GM18870 (cell line): ENCODE measurements around the gene AGPS.
"Not testable (repeated sequence)": the region's sequence is repeated elsewhere in the genome, so short reads cannot be mapped to it uniquely, and the experiment has no call there.

Experiments used
- ATAC-seq: cut with Tn5 transposase; IDR thresholded peaks from one replicate; pipeline ENCODE4 v1.9.1; 2021; ENCODE audit warnings: moderate library complexity; ENCODE audit not compliant: unreplicated experiment

AGPS gene

DNA sequence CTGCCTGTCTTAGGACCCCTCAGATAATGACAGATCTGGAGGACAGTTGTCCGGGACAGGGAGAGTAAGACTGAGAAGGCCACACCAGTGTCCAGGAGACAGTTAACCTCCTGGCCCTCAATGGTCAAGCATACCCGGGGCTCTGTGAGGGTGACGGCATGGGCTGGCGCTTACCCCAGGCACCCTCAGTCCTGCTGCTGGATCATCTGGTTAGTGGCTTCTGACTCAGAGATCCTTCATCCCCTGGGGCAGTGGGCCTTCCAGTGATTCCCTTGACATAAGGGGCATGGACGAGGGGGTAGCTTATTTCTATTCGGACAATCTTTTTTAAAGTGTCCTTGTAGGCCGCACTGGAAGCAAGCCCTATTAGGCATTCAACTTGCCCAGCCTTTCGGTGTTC, 18.1 kb downstream of the AGPS start:
- ATAC-seq = not testable (repeated sequence)

DNA sequence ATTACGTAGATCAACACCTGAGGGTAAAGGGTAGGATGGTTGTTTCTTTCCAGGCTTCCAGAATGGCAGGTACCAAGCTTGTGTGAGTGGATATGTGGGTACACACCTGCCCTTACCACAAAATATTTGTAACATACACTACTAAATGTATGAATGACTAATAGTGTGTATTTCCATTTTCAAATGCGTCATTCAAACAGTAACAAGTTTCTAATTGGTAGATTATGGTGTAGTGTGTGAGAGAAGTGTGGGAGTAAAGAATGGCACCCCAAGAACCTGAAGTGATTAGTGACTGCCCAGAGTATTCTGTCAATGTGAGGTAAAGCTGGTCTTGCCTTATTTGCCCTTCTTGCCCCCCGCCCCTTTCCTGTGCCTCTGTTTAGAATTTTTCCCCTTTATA, 21.1 kb downstream of the AGPS start:
- ATAC-seq = no peak

DNA sequence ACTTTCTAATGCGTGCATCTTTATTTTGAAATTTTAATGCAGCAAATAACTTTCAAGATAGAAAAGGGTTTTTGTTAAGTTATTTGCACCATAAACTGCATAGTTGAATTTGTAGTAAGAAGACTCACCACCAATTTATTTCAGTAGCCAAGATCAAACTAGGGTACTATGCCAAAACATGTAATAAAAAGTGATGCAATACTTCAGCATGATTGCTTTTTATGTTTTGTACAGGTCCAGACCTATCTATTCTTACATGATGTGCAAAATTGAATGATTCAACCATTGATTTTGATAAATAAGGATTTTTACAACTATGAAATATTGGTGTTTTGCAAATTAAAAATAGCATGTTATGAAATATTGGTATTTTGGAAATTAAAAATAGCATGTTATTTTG, 26.7 kb downstream of the AGPS start:
- no peak for ATAC-seq

- ATAC-seq = no peak
Observed at GRCh38 chr2:177422271-177422670, 29.7 kb downstream of the AGPS start.

DNA sequence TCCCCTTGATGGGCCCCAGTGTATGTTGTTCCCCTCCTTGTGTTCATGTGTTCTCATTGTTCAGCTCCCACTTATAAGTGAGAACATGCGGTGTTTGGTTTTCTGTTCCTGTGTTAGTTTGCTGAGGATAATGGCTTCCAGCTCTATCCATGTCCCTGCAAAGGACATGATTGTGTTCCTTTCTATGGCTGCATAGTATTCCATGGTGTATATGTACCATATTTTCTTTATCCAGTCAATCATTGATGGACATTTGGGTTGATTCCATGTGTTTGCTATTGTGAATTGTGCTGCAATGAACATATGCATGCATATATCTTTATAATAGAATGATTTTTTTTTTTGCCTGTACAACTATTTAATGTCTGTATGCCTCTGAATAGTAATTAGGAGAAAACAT, 31.5 kb downstream of the AGPS start:
- not testable (repeated sequence) for ATAC-seq

DNA sequence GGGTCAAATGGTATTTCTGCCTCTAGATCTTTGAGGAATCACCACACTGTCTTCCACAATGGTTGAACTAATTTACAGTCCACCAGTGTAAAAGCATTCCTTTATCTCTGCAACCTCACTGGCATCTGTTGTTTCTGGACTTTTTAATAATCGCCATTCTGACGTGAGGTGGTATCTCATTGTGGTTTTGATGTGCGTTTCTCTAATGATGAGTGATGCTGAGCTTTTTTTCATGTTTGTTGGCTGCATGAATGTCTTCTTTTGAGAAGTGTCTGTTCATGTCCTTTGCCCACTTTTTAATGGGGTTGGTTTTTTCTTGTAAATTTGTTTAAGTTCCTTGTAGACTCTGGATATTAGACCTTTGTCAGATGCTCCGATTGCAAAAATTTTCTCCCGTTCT, 32.0 kb downstream of the AGPS start:
- not testable (repeated sequence) for ATAC-seq

- no peak for ATAC-seq
Observed at GRCh38 chr2:177427316-177427715, 34.7 kb downstream of the AGPS start.

GRCh38 chr2:177427936-177428335, 35.4 kb downstream of the AGPS start:
- not testable (repeated sequence) for ATAC-seq

GRCh38 chr2:177429688-177430325, 37.2 kb downstream of the AGPS start:
- no peak for ATAC-seq

DNA sequence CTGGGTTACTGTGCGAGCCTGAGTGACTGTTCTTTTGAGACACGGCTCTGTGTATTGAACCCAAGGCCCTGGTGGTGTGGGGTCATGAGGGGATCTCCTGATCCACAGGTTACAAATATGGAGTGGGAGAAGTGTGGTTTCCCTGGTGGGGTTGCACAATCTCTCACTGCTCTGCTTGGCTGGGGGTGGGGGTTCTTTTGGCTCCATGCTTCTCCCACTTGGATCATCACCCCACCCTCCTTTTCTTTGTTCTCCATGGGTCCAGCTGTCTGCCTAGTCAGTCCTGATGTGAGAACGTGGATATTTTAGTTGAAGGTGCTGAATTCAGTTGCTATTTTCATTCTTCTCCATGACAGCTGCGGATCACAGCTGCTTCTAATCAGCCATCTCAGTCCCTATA, 37.8 kb downstream of the AGPS start:
- ATAC-seq = no peak

DNA sequence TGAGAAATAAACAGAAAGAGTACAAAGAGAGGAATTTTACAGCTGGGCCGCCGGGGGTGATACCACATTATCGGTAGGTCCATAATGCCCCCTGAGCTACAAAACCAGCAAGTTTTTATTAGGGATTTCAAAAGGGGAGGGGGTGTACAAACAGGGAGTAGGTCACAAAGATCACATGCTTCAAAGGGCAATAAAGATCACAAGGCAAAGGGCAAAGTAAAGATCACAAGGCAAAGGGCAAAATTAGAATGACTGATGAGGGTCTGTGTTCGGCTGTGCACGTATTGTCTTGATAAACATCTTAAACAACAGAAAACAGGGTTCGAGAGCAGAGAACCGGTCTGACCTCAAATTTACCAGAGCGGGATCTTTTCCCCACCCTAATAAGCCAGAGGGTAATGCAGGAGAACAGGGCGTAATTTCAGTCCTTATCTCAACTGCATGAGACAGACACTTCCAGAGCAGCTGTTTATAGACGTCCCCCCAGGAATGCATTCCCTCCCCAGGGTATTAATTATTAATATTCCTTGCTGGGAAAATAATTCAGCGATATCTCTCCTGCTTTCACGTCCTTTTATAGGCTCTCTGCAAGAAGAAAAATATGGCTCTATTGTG, 38.6 kb downstream of the AGPS start:
- not testable (repeated sequence) for ATAC-seq

GRCh38 chr2:177432703-177433102, 40.1 kb downstream of the AGPS start:
- ATAC-seq = no peak

DNA sequence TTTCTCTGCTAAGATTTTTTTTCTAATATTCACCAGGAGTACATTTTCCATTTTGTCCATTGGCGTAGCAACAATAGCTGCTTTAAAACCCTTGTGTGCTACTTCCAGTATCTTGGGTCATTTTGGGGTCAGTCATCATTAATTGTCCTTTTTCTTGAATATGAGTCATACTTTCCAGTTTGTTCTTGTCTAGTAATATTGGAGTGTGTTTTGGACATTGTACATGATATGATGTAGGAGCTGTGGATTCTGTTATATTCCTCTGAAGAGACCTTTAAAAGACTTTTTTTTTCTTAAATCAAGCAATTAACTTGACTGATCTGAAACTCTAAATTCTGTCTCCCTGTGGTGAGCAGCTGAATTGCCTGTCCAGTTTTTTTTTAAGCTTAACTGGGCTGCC, 40.8 kb downstream of the AGPS start:
- no peak for ATAC-seq

DNA sequence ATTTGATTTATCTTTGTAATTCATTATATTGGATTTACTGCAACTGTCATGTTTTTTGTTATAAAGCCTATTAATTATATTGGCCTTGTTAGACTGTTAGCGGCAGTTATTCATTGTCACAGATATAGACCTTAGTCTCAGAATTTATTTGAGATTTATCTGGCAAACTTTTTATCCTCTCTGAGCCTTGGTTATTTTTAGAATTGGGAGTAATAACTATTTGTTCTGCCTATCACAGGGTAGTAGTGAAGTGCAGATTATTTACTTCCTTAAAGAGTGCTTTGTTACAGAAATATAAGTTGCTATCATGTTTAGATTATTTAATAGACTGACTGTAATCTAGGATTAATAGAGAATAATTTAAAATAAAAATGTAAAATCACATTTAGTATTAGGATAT, 41.9 kb downstream of the AGPS start:
- no peak for ATAC-seq

DNA sequence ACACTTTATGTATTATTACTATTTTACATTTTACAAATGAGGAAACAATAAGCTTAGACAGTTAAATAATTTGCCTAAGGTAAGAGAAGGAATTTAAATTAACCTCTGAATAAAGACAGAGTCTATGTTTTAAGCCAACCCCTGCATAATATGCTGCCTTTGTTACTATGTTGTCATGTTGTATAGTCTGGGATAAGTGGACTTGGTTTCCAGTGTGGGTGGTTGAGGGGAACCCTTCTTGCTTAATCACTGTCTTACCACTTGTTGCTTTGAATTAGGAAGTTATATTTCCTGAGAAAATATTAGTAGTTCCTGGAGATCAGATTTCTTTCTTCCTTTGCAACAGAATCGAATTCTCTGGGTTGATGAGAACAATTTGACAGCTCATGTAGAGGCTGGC, 52.6 kb downstream of the AGPS start:
- ATAC-seq = no peak

DNA sequence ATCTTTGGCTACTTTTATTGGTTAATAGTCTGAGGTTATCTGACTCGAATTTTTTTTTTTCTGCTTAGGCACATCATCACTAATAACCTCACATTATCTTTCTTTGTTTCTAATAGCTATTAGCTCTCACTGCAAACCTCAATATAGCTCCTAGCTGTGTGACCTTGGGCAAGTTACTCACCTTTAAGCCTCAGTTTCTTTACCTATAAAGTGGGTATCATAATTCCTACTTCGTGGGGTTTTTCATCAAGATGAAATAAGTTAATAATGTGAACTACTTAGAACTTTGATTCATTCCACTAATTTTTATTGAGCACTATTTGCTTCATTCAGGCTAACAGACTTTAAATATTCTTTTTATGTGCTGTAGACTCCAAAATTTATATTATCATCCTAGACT, 55.5 kb downstream of the AGPS start:
- ATAC-seq = no peak

- no peak for ATAC-seq
Observed at GRCh38 chr2:177449159-177449558, 56.6 kb downstream of the AGPS start.

DNA sequence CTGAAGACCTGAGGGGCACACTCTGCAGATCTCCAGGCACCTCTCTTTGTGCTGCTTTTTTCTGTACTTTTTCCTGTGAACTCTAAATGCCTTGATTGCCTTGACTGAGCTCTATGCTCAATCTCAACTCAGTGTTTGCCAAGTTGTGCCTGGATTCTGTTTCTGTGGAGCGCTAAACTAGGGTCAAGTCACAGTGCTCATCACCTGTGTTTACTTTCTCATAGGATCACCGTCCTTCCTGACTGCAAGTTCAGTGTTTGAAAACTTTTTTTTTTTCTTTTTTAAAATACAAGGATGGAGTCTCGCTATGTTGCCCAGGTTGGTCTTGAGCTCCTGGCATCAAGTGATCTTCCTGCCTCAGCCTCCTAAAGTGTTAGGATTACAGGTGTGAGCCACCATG, 62.6 kb downstream of the AGPS start:
- ATAC-seq = no peak

DNA sequence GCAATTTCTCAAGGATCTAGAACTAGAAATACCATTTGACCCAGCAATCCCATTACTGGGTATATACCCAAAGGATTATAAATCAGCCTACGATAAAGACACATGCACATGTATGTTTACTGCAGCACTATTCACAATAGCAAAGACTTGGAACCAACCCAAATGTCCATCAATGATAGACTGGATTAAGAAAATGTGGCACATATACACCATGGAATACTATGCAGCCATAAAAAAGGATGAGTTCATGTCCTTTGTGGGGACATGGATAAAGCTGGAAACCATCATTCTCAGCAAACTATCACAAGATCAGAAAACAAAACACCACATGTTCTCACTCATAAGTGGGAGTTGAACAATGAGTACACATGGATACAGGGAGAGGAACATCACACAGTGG, 67.2 kb downstream of the AGPS start:
- not testable (repeated sequence) for ATAC-seq

DNA sequence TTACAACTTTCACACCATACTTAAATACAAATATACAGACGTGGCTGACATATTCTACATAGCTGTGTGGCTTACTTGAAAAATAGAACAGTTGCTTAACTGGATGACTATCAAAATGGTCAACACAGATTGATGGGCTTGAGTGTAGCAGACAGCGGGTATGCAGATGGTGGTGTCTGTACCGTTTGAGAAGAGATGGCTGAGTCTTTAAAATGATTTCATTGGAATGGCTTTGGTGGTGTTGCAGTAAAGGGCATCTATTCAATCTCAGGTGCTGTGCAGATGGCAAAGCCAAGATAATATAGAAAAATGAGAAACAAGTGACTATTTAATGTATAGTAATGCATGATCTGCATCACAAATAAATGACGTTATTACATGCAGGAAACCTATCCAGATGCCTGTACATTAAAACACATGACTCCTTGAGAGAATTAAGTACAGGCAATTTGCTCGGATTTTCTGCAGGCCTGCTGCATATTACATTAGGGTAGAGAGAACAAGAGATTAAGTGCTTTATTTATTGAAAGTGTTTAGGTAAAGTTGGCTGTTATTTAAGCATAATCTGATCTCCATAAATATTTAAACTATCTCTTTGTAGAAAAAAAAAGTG, 68.5 kb downstream of the AGPS start:
- ATAC-seq = no peak

GRCh38 chr2:177464549-177464948, 72.0 kb downstream of the AGPS start:
- no peak for ATAC-seq

DNA sequence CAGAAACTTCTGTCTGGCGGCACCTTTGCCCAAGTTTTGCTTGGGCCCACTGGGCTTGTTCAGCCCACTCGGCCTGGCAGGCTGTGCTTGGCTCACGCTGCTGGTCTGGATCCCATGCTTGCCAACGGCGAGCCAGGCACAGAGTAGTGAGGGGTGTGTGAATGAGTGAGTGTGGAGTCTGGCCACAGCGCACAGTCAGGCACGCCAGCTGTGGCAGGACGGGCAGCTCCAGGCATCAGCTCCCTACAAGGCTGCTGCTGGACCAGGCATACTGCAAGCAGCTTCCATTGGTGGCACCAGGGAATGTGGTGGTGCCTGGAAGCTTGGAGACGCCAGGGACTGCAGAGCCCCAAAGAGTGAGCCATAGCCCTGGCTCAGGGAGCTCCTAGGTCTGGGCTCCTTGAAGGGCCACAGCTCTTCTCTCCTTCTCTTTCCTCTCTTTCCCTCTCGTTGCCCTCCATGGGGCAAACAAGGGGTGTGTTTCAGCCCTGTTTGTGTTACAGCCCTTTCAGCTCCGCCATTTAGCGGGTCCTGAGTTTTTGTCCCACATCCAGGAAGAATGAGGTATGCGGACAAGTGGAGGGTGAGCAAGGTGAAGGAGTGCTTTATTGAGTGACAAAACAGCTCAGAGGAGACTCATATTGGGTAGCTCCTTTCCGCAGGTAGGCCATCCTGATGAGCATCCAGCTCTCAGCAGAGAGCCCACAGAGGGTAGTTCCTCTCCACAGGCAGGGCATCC, 73.0 kb downstream of the AGPS start:
- no peak for ATAC-seq
